ENCODE results near the gene NBEA. TPM values are rescaled to one million over a fixed set of nuclear protein-coding genes. Genes with fewer than 3 reads are reported as not detected.

NBEA gene
- total RNA-seq, 1 experiment from 2014 or later = 4.1 TPM

DNA sequence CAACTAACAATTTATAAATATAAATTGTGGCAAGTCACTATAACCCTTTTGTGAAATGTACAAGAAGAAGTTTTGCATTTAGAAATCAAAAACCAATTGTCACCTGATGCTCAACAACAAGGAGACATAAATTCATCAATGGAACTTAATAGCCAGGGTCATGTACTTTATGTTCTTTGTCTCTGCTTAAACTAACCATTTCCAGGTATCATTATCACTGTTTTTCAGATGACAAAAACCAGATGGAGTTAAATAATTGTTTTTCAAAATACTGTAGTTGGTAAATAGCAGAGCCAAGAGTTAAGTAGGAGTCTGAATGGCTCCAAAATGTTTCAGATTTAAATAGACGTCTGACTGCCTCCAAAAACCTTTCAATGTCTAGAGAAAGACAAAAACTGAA, 606.7 kb downstream of the NBEA start (continued):
- TF ChIP-seq, protein P1, sequence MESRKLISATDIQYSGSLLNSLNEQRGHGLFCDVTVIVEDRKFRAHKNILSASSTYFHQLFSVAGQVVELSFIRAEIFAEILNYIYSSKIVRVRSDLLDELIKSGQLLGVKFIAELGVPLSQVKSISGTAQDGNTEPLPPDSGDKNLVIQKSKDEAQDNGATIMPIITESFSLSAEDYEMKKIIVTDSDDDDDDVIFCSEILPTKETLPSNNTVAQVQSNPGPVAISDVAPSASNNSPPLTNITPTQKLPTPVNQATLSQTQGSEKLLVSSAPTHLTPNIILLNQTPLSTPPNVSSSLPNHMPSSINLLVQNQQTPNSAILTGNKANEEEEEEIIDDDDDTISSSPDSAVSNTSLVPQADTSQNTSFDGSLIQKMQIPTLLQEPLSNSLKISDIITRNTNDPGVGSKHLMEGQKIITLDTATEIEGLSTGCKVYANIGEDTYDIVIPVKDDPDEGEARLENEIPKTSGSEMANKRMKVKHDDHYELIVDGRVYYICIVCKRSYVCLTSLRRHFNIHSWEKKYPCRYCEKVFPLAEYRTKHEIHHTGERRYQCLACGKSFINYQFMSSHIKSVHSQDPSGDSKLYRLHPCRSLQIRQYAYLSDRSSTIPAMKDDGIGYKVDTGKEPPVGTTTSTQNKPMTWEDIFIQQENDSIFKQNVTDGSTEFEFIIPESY (IDR thresholded peaks at IDR 0.05; ENCODE audit: extremely low read depth, insufficient replicate concordance, low read length) = no peak
- TF ChIP-seq TCF7L2 (IDR thresholded peaks at IDR 0.05; ENCODE audit: borderline replicate concordance, extremely low read depth, insufficient read depth, insufficient read length) = no peak
- no peak for TF ChIP-seq SRF (IDR thresholded peaks at IDR 0.05; ENCODE audit: low read depth)
- TF ChIP-seq EZH2 (IDR thresholded peaks at IDR 0.05) = no peak
- TF ChIP-seq EZH2phosphoT487 (IDR thresholded peaks at IDR 0.05; ENCODE audit: borderline replicate concordance) = no peak
- TF ChIP-seq, protein P2, sequence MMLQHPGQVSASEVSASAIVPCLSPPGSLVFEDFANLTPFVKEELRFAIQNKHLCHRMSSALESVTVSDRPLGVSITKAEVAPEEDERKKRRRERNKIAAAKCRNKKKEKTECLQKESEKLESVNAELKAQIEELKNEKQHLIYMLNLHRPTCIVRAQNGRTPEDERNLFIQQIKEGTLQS (IDR thresholded peaks at IDR 0.05) = no peak

DNA sequence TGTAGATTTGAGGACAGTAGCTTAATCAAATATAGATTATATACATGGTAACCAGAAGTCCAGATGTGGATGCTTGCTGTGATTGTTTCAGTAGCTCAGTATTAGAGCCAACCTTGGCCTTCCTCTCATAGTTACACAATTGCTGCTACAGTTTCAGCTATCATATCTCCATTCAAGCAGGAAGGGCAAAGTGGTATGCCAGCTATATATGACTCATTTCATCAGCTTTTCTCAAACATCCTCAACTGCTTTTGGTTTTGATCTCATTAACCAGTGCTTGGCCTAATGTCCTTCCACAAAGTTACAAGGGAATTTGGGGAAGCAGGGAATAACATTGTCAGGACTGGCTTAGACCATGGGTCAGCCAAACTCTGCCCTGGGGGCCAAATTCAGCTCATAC, 607.4 kb downstream of the NBEA start:
- DNase-seq (ENCODE audit: low read depth, low spot score) (no peak), ATAC-seq (no peak)
- CTCF ChIA-PET = no interaction called here
- H4K20me1 ChIP-seq (ENCODE audit: insufficient read depth) = no peaks in the 10 kb centered on the region
- H3K4me2 ChIP-seq (ENCODE audit: low read length) = no peak overlapping the region
- no peaks in the 10 kb centered on the region for H3K27me3 ChIP-seq (ENCODE audit: insufficient read depth, low read length)
- H2AFZ ChIP-seq (ENCODE audit: low read depth, low read length, poor library complexity, severe bottlenecking) = no peak overlapping the region
- POLR2A ChIA-PET = no interaction called here
- no peaks in the 10 kb centered on the region for H3K36me3 ChIP-seq (ENCODE audit: control insufficient read depth in 1 of 2, insufficient read depth in 2 of 2, low read length in 2 of 2)
- RAD21 ChIA-PET (ENCODE audit: low non-redundant PET in 1 of 2, low total read pairs in 2 of 2, uncharacterized antibody in 2 of 2, unreplicated experiment in 2 of 2) = no interaction called here
- H3K79me2 ChIP-seq (ENCODE audit: insufficient read depth, low read length) = no peaks in the 10 kb centered on the region
- TF ChIP-seq ZFX (IDR thresholded peaks at IDR 0.05) (no peak), EGR1 (IDR thresholded peaks at IDR 0.05; ENCODE audit: low read depth) (no peak), EZH2phosphoT487 (IDR thresholded peaks at IDR 0.05; ENCODE audit: borderline replicate concordance) (no peak), EZH2 (IDR thresholded peaks at IDR 0.05) (no peak), JUND (IDR thresholded peaks at IDR 0.05) (no peak), CEBPB (IDR thresholded peaks at IDR 0.05; ENCODE audit: low read depth) (no peak), YY1 (IDR thresholded peaks at IDR 0.05; ENCODE audit: extremely low read depth, insufficient replicate concordance, low read depth, low read length) (no peak), ELF1 (IDR thresholded peaks at IDR 0.05; ENCODE audit: borderline replicate concordance, low read depth) (no peak), SIN3A (IDR thresholded peaks at IDR 0.05; ENCODE audit: low read depth) (no peak), RAD21 (IDR thresholded peaks at IDR 0.05; ENCODE audit: low read depth) (no peak), ZNF274 (IDR thresholded peaks at IDR 0.05; ENCODE audit: low read depth, low read length) (no peak), TCF7L2 (IDR thresholded peaks at IDR 0.05; ENCODE audit: borderline replicate concordance, extremely low read depth, insufficient read depth, insufficient read length) (no peak), SP1 (IDR thresholded peaks at IDR 0.05; ENCODE audit: low read depth) (no peak), CBX3 (IDR thresholded peaks at IDR 0.05; ENCODE audit: low read depth) (no peak), SRF (IDR thresholded peaks at IDR 0.05; ENCODE audit: low read depth) (no peak)
- TF ChIP-seq, protein P1 (IDR thresholded peaks at IDR 0.05; ENCODE audit: extremely low read depth, insufficient replicate concordance, low read length) = no peak
- TF ChIP-seq, protein P2 (IDR thresholded peaks at IDR 0.05) = no peak
- TF ChIP-seq, protein P3, sequence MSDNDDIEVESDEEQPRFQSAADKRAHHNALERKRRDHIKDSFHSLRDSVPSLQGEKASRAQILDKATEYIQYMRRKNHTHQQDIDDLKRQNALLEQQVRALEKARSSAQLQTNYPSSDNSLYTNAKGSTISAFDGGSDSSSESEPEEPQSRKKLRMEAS (IDR thresholded peaks at IDR 0.05) = no peak
- no peaks in the 10 kb centered on the region for H3K9me3 ChIP-seq (ENCODE audit: control insufficient read depth in 1 of 2, insufficient read depth in 1 of 2, low read depth in 1 of 2, low read length in 2 of 2)
- H3K4me3 ChIP-seq (replicated peaks in 1 of 2; ENCODE audit: low read depth in 1 of 2, low read length in 2 of 2) = no peak overlapping the region
- intact Hi-C loops (cut with micrococcal nuclease) = no loop called here
- H3K9ac ChIP-seq (ENCODE audit: low read length) = no peak overlapping the region
- no peak overlapping the region for H3K27ac ChIP-seq (ENCODE audit: low read depth, low read length)
- no TSS peak for BruUV-seq (replicated peaks)
- no peaks in the 10 kb centered on the region for H3K9me2 ChIP-seq (ENCODE audit: insufficient read depth)
- H3K4me1 ChIP-seq (ENCODE audit: control insufficient read depth in 1 of 2, insufficient read depth in 2 of 2, low read length in 2 of 2) = no peaks in the 10 kb centered on the region; a peak in 1 of 4 replicates
